SH-SY5Y (cell line): ENCODE results near the gene LSM14B.

Source experiments
- GATA2 ChIP-seq: IDR thresholded peaks from 2 replicates; pipeline ENCODE4 v1.6.1; 2011; ENCODE audit warnings: mild to moderate bottlenecking, low read depth, low read length
- GATA3 ChIP-seq: IDR thresholded peaks from 2 replicates; pipeline ENCODE4 v1.6.1; 2011; ENCODE audit warnings: low read depth, mild to moderate bottlenecking, low read length, moderate library complexity

- no peak for TF ChIP-seq GATA2
- no peak for TF ChIP-seq GATA3
These were observed 48.3 kb downstream of the LSM14B start for GRCh38 chr20:62170536-62170935.
